ENCODE measurements around the gene SCFD2.

SCFD2 gene

GRCh38 chr4:52863324-52863723 is 502.5 kb downstream of the SCFD2 start:
- no peak for DNase-seq (ENCODE audit: extremely low spot score)
- TF ChIP-seq HDGF (IDR thresholded peaks at IDR 0.05; ENCODE audit: borderline replicate concordance) = no peak
- no peak for TF ChIP-seq ARNT (IDR thresholded peaks at IDR 0.05)
- TF ChIP-seq FOXM1 (IDR thresholded peaks at IDR 0.05; ENCODE audit: borderline replicate concordance) = no peak
- no peak for TF ChIP-seq SP1 (IDR thresholded peaks at IDR 0.05)
- TF ChIP-seq BHLHE40 (IDR thresholded peaks at IDR 0.05; ENCODE audit: borderline replicate concordance) = no peak
- POLR2A ChIA-PET = interaction anchor here (0.7 to 1.0 kb wide), 3 partner anchors 10 to 150 kb away, joined by 3 read pairs; no protein-coding TSS in a partner anchor
- CTCF ChIA-PET = no interaction called here

DNA sequence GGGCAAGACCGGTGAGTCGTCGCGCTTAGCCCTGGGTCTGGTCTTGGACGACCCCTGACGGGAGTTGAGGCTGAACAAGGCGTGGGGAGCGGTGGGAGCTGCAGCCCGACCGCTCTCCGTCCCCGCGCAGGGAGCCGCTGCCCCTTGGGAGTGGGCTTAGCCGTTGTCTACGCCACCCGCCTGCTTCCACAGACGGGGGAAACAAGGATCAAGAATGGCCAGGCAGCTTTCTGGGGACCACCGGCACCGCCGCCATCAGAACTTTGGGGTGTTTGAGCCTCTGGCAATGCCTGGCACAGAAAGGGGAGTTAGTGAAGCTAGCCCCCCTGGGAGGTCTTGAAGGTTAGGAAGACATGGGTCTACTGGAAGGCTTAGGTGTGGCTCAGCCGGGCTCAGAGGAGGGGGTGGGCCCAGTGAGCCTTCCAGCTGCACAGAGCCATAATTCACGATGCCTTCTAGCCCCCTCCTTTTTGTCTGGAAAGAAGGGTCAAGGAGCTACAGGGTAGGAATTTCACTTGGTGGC is 503.2 kb downstream of the SCFD2 start:
- TF ChIP-seq L3MBTL2 (conservative IDR thresholded peaks at IDR 0.05) (peak; percentile 11; the same call in 1 of the 2 replicates), SUZ12 (IDR thresholded peaks at IDR 0.05) (no peak), LEF1 (IDR thresholded peaks at IDR 0.05; ENCODE audit: borderline replicate concordance) (no peak)
- CTCF ChIA-PET = no interaction called here
- POLR2A ChIA-PET = interaction anchor here (0.7 to 1.2 kb wide), 4 partner anchors 10 to 150 kb away, joined by 3 read pairs; no protein-coding TSS in a partner anchor
- DNase-seq (ENCODE audit: extremely low spot score) = peak; percentile 18

DNA sequence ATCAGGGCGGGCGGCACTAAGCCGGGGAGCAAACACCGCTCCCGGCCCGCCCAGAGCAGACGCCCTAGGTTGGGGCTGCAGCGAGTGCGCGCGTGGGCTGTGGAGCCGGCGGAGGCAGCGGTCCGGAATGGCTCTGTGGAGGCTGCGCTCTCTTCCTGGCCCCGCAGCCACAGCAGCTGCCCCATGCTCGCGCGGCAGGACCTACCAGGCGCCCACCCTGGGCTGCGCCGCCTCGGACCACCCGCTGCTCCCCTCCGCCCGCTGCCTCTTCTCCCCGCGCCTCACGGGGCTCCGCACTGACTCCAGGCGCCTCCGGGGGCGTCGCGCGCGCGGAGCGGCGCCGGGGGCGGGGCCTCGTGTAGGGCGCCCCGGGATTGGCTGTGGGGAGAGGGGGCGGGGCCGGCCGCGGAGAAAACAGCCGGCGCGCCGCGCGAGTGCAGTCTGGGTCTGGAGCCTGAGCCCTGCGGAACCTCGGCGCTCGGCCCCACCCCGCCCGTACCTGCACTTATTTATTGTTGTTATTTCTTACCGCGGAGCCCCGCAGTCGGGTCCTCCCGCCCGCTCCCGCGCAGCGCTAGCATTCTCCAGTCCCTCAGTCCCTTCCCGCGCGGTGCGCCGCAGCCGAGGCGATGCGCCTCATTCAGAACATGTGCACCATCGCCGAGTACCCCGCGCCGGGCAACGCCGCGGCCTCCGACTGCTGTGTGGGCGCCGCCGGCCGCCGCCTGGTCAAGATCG is 503.8 kb downstream of the SCFD2 start, which contains the start of gene RASL11B:
Gene RASL11B, plus strand, starts transcription at position 439 of the 738 bp plus-strand sequence. Its CDS starts 191 bp downstream, at position 630.
- peak; percentile 97 for TF ChIP-seq L3MBTL2 (conservative IDR thresholded peaks at IDR 0.05)
- TF ChIP-seq FOXM1 (IDR thresholded peaks at IDR 0.05; ENCODE audit: borderline replicate concordance) = no peak
- TF ChIP-seq FOXA1 (IDR thresholded peaks at IDR 0.05) = no peak
- TF ChIP-seq HDGF (IDR thresholded peaks at IDR 0.05; ENCODE audit: borderline replicate concordance) = no peak
- no peak for TF ChIP-seq FOXK2 (IDR thresholded peaks at IDR 0.05)
- no peak for TF ChIP-seq CTBP1 (IDR thresholded peaks at IDR 0.05; ENCODE audit: borderline replicate concordance)
- ChIA-PET CTCF (no interaction called here), POLR2A (interaction anchor here (0.9 to 1.2 kb wide), 2 partner anchors 10 to 149 kb away, joined by 3 to 4 read pairs; no protein-coding TSS in a partner anchor)
- DNase-seq (ENCODE audit: extremely low spot score) = peak; percentile 92

DNA sequence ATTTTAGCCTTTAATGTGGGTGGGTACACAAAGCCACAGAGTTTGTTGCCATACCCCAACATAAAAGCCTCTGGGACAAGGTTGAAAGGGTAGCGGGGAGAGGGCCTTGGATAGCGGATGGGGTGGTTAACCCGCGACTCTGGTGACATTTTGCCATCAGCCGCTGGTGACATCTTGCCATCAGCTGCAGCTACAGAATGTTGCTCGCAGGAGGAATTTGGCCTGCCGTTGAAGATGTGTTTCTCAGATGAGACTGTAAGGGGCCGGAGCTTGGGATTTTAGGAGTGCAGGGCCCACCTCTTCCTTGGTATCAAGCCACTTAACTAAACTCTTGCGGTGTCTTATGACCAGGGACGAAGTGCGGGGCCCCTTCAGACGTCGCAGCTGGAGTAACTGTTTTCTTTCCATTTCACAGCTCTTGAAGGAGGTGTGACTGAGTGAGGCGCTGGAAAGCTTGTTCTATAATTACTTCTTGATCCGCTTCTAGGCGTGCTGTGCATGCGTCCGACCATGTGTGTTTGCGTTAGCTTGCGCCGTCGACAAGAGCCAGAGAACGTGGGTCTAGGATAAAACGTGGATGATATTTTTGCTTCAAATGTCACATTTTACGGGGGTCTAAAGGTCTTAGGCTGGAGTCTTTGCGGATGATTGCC is 504.6 kb downstream of the SCFD2 start:
- ChIA-PET POLR2A (interaction anchor here (0.9 kb wide), 1 partner anchor 149 kb away, joined by 4 read pairs; no protein-coding TSS in a partner anchor), CTCF (no interaction called here)
- no peak for DNase-seq (ENCODE audit: extremely low spot score)
- TF ChIP-seq FOXA1 (IDR thresholded peaks at IDR 0.05) (no peak), FOXM1 (IDR thresholded peaks at IDR 0.05; ENCODE audit: borderline replicate concordance) (no peak), SP1 (IDR thresholded peaks at IDR 0.05) (no peak), L3MBTL2 (conservative IDR thresholded peaks at IDR 0.05) (peak; percentile 77)

DNA sequence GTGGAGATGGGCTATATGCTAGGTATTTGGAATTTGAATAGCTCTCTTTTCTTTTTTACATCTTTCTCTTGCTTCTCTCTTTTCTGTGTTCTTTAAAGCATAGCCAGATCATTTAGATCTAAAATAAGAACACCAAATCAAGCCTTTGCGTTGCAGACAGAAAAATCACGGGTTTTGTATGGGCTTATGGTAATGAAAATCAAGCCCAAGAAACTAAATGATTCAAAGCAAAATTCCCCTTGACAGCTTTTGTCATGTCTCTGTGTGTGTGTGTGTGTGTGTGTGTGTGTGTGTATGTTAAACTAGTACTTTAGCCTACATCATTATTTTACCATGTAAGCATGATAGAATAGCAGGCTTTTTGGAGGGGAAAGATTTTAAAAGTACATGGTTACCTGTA is 505.5 kb downstream of the SCFD2 start:
- CTCF ChIA-PET = no interaction called here
- POLR2A ChIA-PET = interaction anchor here (1.2 kb wide), 1 partner anchor 12 kb away, joined by 3 read pairs; no protein-coding TSS in a partner anchor
- TF ChIP-seq SUZ12 (IDR thresholded peaks at IDR 0.05) = no peak
- TF ChIP-seq SP1 (IDR thresholded peaks at IDR 0.05) = no peak
- TF ChIP-seq ZNF384 (IDR thresholded peaks at IDR 0.05) = no peak
- TF ChIP-seq FOXA1 (IDR thresholded peaks at IDR 0.05) = no peak
- TF ChIP-seq, protein P1, sequence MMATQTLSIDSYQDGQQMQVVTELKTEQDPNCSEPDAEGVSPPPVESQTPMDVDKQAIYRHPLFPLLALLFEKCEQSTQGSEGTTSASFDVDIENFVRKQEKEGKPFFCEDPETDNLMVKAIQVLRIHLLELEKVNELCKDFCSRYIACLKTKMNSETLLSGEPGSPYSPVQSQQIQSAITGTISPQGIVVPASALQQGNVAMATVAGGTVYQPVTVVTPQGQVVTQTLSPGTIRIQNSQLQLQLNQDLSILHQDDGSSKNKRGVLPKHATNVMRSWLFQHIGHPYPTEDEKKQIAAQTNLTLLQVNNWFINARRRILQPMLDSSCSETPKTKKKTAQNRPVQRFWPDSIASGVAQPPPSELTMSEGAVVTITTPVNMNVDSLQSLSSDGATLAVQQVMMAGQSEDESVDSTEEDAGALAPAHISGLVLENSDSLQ (IDR thresholded peaks at IDR 0.05) = no peak
- no peak for TF ChIP-seq ELF4 (IDR thresholded peaks at IDR 0.05)
- no peak for TF ChIP-seq LEF1 (IDR thresholded peaks at IDR 0.05; ENCODE audit: borderline replicate concordance)
- TF ChIP-seq FOXM1 (IDR thresholded peaks at IDR 0.05; ENCODE audit: borderline replicate concordance) = no peak
- TF ChIP-seq FOXK2 (IDR thresholded peaks at IDR 0.05) = no peak
- TF ChIP-seq L3MBTL2 (conservative IDR thresholded peaks at IDR 0.05) = no peak
- TF ChIP-seq HDGF (IDR thresholded peaks at IDR 0.05; ENCODE audit: borderline replicate concordance) = no peak
- TF ChIP-seq NFRKB (IDR thresholded peaks at IDR 0.05) = no peak
- TF ChIP-seq CTBP1 (IDR thresholded peaks at IDR 0.05; ENCODE audit: borderline replicate concordance) = no peak
- no peak for TF ChIP-seq BHLHE40 (IDR thresholded peaks at IDR 0.05; ENCODE audit: borderline replicate concordance)
- no peak for TF ChIP-seq ARNT (IDR thresholded peaks at IDR 0.05)
- DNase-seq (ENCODE audit: extremely low spot score) = no peak

DNA sequence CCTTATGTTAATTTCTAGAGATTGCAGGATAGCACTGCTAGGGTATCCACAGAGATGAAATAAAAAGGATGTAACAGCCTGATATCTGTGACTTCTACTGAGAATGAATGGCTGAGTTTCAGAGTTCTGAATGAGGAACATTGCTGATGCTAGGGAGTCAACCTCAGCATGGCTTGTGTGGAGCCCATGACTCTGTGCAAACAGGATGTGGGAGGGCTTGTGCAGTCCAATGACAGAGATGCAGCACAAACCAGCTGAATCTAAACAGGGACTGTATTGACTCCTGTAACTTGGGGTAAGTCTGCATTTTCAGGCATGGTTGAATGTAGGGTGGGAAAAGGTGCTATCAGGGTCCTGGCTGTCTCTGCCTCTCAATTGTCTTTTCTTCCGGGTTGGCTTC is 509.1 kb downstream of the SCFD2 start:
- CTCF ChIA-PET = no interaction called here
- DNase-seq (ENCODE audit: extremely low spot score) = no peak
- TF ChIP-seq FOXK2 (IDR thresholded peaks at IDR 0.05) (no peak), L3MBTL2 (conservative IDR thresholded peaks at IDR 0.05) (no peak), SP1 (IDR thresholded peaks at IDR 0.05) (no peak)
- POLR2A ChIA-PET = no interaction called here

DNA sequence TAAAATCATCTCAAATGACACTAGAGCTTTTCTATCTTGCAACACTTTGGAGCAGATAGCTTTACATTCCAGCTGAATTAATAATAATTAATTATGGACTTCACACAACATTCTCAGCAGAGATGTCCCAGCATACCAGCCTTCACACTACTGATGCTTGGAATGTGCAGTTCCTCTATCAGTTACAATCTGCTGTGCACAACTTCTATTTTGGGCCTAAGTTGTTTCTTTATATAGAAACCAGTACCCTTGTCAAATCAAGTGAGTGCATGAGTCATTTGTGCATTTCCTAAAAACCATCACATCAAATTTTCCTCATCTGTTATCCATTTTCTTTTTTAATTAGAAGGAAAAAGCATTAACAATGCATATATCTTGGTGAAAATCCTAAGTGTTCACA is 512.5 kb downstream of the SCFD2 start:
- CTCF ChIA-PET = interaction anchor here (0.6 to 1.1 kb wide), 2 partner anchors 13 to 59 kb away, joined by 3 read pairs; no protein-coding TSS in a partner anchor
- POLR2A ChIA-PET = no interaction called here
- no peak for DNase-seq (ENCODE audit: extremely low spot score)
- TF ChIP-seq TARDBP (IDR thresholded peaks at IDR 0.05) (no peak), FOXA1 (IDR thresholded peaks at IDR 0.05) (no peak), BHLHE40 (IDR thresholded peaks at IDR 0.05; ENCODE audit: borderline replicate concordance) (no peak), FOXK2 (IDR thresholded peaks at IDR 0.05) (no peak), SUZ12 (IDR thresholded peaks at IDR 0.05) (no peak), LEF1 (IDR thresholded peaks at IDR 0.05; ENCODE audit: borderline replicate concordance) (no peak), ELF4 (IDR thresholded peaks at IDR 0.05) (no peak), HDGF (IDR thresholded peaks at IDR 0.05; ENCODE audit: borderline replicate concordance) (no peak), ARNT (IDR thresholded peaks at IDR 0.05) (no peak), FOXM1 (IDR thresholded peaks at IDR 0.05; ENCODE audit: borderline replicate concordance) (no peak), L3MBTL2 (conservative IDR thresholded peaks at IDR 0.05) (no peak), ZNF384 (IDR thresholded peaks at IDR 0.05) (no peak), NFRKB (IDR thresholded peaks at IDR 0.05) (no peak), CTBP1 (IDR thresholded peaks at IDR 0.05; ENCODE audit: borderline replicate concordance) (no peak), SP1 (IDR thresholded peaks at IDR 0.05) (no peak)
- TF ChIP-seq, protein P1 (IDR thresholded peaks at IDR 0.05) = no peak
